ENCODE data around the gene POLD4.

POLD4 gene

GRCh38 chr11:67317888-67318555, 35.3 kb downstream of the POLD4 start:
- no peak for DNase-seq (ENCODE audit: low read depth in 2 of 2)

DNA sequence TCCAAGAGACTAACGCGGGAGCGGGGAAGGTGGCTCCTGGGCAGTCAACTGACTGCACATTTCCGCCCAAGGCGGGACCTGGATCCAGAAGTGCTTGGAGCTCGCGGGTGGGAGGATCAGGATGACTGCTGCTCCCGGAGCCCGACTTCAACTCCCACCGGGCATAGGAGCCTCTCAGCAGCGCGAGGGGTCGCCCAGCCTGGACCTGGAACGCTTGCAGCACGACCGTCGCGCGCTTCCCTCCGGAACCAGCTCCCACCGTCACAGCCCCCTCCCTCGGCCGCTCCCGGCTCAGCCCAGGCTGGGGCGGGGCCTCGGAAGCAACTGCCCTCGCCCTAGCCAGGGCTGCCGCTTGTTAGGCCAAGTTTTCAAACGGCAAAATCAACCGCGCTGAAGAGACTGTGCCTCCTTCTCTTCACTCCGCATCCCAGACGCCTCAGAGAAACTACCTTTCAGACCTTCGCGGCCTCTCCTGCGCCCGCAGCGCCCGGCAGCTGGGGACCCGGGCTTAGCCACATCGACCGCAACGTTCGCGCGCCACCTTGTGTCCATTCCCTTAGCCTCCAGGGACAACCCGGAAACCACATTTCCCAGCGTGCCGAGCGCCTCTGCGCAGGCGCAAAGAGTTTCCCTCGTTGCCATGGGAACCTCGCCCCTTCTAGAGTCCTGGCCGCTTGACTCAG, 36.0 kb downstream of the POLD4 start:
- DNase-seq (ENCODE audit: low read depth in 2 of 2): peak; percentile 96 to 98

- no peak for DNase-seq (ENCODE audit: low read depth in 2 of 2)
Observed at GRCh38 chr11:67316882-67317204, 36.5 kb downstream of the POLD4 start.

- no peak for DNase-seq (ENCODE audit: low read depth in 2 of 2)
Observed at GRCh38 chr11:67315325-67315909, 37.9 kb downstream of the POLD4 start.

DNA sequence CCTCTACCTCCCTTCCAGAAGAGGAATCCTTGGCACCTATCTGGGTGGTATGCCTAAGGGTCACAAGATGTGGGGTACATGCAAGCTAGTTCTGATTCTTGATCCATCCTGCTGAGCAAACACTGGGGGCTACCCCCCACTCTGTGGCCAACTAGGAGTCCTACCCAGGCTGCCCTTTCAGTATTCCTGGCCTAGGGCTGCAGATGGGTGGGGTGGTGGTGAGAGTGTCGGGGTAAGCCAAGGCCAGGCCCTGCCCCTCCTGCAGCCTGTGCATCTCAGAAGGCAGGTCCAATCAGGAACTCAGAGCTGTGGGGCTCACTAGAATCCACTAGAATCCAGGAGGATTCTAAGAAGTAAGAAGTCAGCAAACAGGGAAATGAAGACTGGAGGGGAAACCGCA, 39.1 kb downstream of the POLD4 start:
- DNase-seq (ENCODE audit: low read depth in 2 of 2): no peak

DNA sequence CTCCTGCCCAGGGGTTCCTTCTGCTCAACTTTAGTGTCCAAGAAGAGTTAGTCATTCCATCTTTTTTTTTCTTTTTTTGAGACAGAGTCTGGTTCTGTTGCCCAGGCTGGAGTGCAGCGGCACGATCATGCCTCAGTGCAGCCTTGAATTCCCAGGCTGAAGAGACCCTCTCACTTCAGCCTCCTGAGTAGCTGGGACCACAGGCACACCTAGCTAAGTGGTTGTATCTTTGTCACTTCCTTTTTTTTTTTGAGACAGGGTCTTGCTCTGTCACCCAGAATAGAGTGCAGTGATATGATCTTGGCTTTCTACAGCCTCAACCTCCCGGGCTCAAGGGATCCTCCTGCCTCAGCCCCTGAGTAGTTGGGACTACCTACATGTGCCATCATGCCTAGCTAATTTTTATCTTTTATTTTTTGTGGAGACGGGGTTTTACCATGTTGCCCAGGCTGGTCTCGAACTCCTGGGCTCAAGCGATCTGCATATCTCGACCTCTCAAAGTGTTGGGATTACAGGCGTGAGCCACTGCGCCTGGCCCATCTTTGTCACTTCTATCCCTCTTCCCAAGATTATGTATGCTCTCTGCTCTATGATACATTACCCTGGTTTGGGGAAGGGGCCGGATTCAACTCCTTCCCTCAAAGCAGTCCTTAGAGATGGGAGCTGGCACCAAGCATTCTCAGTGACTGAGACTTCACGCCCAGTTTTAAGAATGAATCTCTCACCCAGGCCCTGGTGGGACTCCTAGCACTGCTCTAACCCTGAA, 40.0 kb downstream of the POLD4 start:
- no peak for DNase-seq (ENCODE audit: low read depth in 2 of 2)

DNA sequence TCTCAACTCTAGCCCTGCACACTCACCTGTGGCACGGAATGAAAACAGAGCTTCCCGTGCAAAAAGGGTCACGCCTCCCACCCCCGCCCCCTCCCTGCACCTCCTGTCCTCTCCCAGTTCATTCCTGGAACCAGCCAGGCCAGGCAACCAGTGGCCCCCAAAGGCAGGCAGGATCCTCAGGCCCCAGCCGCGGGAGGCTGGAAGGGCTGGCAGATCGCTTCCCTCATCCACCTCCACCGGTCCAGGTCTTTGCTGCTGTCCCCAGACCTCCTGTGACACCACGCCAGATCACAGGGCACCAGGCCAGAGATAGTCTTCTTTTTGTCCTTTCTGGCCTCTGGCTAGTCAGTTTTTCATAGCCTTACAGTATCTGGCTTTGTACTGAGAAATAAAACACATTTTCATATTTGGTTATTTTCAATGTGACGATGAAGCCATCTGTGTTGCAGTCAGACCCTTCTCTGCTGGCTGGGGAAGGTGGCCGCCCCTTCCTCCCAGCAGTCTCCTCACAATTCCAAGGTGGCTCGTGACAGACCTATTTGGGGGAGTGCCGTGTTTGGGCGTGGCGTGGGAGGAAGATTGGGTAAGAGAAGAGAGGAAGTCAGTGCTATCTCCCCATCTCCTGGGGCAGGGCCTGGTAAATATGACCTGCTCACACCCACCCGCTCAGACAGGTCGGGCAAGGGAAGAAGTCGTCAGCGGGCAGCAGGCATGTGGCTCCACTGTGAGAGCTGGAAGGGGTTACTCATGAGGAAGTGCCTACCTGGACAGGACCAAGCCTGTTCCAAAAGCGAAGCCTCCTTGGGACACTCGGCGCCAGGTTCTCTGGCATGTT, 40.9 kb downstream of the POLD4 start:
- DNase-seq (ENCODE audit: low read depth in 2 of 2): no peak

DNA sequence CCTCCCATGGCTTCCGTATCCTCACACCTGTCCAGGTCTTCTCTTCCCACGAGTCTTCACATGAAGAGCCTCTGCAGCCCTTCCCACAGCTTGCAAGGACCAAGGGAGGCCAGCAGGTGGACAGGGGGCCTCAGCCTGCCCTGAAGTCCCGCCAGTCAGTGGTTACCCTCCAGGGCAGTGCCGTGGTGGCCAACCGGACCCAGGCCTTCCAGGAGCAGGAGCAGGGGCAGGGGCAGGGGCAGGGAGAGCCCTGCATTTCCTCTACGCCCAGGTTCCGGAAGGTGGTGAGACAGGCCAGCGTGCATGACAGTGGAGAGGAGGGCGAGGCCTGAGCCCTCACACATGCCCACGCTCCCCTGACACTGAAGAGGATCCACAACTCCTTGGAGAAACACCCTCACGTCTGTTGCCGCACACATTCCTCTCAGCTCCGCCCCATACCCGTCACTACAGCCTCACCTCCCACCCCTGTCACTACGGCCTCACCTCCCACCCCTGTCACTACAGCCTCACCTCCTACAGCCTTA, 41.7 kb downstream of the POLD4 start:
- DNase-seq (ENCODE audit: low read depth in 2 of 2): no peak

GRCh38 chr11:67311051-67311555, 42.2 kb downstream of the POLD4 start:
- DNase-seq (ENCODE audit: low read depth in 2 of 2): no peak

DNA sequence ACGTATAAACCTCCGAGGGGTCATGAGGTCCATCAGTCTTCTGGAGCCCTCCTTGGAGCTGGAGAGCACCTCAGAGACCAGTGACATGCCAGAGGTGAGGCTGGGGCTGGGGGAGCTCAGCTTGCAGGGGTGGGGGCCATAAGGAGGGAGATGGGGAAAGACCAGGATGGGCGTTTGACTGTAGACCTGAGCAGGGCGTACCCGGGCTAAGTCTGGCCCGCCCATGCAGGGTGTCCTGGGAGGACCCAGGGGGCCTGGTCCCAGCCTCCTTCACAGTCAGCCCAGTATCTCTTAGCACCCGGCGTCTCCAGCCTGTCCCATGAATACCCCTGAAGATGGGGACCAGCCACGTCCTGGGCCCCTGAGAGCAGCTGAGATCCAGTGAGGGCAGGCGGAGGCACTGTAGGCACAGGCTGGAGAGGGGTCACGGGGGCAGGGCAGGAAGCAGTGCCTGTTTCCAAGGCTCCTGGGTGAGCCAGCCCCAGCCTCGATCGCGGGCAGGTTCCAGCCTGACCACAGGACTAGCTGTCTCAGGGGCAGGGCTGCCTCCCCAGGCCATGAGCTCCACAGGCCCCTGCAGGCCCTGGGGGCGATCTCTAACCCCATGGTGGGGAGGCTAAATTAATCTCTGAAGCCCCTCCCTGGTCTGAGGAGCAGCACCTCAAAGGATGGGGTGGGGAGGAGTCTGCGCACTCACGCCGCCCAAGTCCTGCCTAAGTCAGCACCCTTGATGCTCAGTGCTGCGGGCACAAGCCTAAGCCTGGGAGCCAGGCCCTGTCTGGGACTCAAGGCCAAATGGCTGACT, 42.9 kb downstream of the POLD4 start:
- DNase-seq (ENCODE audit: low read depth in 2 of 2): no peak

DNA sequence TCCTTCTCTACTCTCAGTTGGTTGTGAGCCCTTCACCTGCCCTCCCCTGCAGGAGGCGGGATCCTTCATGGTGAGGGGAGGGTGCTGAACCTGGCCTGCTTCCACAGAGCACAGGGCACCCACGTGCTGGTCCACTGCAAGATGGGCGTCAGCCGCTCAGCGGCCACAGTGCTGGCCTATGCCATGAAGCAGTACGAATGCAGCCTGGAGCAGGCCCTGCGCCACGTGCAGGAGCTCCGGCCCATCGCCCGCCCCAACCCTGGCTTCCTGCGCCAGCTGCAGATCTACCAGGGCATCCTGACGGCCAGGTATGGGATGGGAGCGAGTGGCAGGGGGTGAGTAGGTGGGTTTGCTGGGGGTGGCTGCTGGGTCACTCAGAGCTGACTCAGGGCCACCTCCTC, 43.7 kb downstream of the POLD4 start:
- DNase-seq (ENCODE audit: low read depth in 2 of 2): no peak

GRCh38 chr11:67309166-67309565, 44.2 kb downstream of the POLD4 start:
- DNase-seq (ENCODE audit: low read depth in 2 of 2): no peak

GRCh38 chr11:67308031-67308866, 45.1 kb downstream of the POLD4 start:
- DNase-seq (ENCODE audit: low read depth in 2 of 2): no peak

GRCh38 chr11:67307545-67308001, 45.8 kb downstream of the POLD4 start:
- no peak for DNase-seq (ENCODE audit: low read depth in 2 of 2)

GRCh38 chr11:67306769-67307544, 46.4 kb downstream of the POLD4 start:
- DNase-seq (ENCODE audit: low read depth in 2 of 2): no peak

DNA sequence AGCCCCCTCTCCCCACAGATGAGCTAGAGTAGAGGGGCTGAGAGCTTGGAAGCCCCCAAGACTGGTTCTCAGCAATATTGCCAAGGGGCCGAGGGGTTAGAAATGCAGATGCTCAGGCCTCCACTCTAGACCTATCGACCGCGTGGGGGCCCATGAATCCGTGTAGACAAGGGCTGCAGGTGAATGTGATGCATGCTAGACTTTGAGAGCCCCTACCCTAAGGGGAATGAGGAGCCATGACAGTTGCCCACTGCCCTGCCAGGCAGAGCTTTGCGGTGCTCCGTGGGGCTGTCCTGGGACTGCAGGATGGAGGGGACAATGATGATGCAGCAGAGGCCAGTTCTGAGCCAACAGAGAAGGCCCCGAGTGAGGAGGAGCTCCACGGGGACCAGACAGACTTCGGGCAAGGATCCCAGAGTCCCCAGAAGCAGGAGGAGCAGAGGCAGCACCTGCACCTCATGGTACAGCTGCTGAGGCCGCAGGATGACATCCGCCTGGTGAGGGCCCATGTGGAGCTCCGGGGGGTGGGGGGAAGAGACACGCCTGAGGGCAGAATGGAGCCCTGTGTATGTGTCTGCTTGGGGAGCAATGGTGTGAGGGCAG, 48.7 kb downstream of the POLD4 start:
- no peak for DNase-seq (ENCODE audit: low read depth in 2 of 2)

- no peak for DNase-seq (ENCODE audit: low read depth in 2 of 2)
Observed at GRCh38 chr11:67303835-67304411, 49.4 kb downstream of the POLD4 start.

Data from stimulated activated CD8-positive, alpha-beta memory T cell treated with anti-CD3 and anti-CD28 coated beads, Interleukin-2, amount 100 ng/mL, for 48 hours (primary cell).